GM18951 (cell line): ENCODE data around the gene STX12.

ENCODE experiments used
- POLR2A ChIP-seq: IDR thresholded peaks from 4 replicates; pipeline ENCODE4 v1.6.1; 2011; ENCODE audit warnings: mild to moderate bottlenecking; ENCODE audit not compliant: insufficient read length, insufficient read depth; ENCODE audit errors: extremely low read depth
- in situ Hi-C: fragments of 300-500 bp; cut with MboI; formaldehyde crosslinking; loops from one replicate; pipeline ENCODE4 v1.12.0; 2022; ENCODE audit warnings: low sequenced_read_pairs, mixed read lengths, inconsistent platforms; ENCODE audit not compliant: unreplicated experiment

Gene STX12

GRCh38 chr1:27858949-27859576 lies 86.0 kb downstream of the STX12 start:
- TF ChIP-seq POLR2A, result no peak
- in situ Hi-C loops, result loop anchor here (5.0 to 25.0 kb wide), 2 partner anchors 93 to 353 kb away; no protein-coding TSS in a partner anchor

DNA sequence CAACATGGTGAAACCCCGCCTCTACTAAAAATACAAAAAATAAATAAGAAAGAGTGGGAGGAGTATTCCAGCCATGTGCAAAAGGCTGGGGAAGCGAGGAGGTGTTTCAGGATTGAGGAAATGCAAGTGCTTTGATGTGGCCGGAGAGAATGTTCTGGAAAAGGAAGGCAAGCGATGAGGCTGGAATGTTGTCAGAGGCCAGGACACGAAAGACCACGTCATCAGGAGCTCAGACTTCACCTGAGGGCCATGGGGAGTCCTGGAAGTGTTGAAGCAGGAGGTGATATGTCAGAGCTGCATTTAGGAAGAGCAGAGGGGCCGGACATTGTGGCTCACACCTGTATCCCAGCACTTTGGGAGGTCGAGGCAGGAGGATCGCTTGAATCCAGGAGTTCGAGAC lies 88.4 kb downstream of the STX12 start:
- in situ Hi-C loops, result loop anchor here (25.0 kb wide), 1 partner anchor 351 kb away; no protein-coding TSS in a partner anchor
- TF ChIP-seq POLR2A, result no peak

- in situ Hi-C loops, result loop anchor here (25.0 kb wide), 1 partner anchor 350 kb away; no protein-coding TSS in a partner anchor
- no peak for TF ChIP-seq POLR2A
Observed at GRCh38 chr1:27862004-27862403, 89.0 kb downstream of the STX12 start.

DNA sequence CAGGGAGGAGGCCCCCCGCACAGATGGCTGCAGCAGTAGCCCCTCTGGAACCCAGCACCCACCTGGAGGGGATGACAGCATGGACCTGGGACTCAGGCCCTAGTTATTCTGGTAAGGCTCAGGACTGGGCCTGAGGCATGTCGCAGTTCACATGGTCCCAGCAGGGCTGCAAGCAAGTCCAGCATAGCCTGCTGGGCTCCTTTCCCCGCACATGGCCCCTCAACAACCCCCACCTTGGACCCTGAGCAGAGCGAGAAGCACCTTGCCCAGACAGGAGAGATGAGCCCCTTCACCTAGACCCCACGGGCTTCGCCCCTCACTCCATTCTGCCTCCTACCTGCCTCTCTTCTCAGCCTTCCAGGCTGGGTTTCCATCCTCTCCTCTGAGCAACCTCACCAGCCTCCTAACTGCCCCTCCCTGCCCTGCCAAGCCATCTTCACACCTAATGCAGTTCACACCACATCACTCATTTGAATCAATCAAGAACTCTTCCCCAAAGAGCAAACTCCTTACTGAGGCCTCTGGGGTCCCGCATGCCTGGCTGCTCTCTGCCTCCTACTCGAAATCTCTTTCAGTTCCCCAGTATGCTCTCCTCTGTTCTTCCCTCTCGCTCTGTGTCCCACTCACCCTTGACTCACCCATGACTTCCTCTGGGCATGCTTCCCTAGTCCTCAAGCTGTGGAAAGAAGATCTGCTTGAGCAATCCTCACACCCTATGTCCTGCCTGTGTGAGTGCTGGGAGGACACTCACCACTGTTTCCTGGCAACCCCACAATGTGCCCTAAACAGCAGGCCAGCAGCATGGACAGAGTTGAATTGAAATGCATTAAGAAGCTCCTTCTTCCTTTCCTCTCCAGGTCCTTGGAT lies 89.9 kb downstream of the STX12 start:
- no peak for TF ChIP-seq POLR2A
- in situ Hi-C loops, result loop anchor here (25.0 kb wide), 1 partner anchor 349 kb away; no protein-coding TSS in a partner anchor

- TF ChIP-seq POLR2A, result no peak
- in situ Hi-C loops, result loop anchor here (25.0 kb wide), 1 partner anchor 349 kb away; no protein-coding TSS in a partner anchor
Observed at GRCh38 chr1:27863538-27863915, 90.5 kb downstream of the STX12 start.

GRCh38 chr1:27864264-27864895 lies 91.4 kb downstream of the STX12 start:
- TF ChIP-seq POLR2A, result no peak
- in situ Hi-C loops, result loop anchor here (25.0 kb wide), 1 partner anchor 348 kb away; no protein-coding TSS in a partner anchor

DNA sequence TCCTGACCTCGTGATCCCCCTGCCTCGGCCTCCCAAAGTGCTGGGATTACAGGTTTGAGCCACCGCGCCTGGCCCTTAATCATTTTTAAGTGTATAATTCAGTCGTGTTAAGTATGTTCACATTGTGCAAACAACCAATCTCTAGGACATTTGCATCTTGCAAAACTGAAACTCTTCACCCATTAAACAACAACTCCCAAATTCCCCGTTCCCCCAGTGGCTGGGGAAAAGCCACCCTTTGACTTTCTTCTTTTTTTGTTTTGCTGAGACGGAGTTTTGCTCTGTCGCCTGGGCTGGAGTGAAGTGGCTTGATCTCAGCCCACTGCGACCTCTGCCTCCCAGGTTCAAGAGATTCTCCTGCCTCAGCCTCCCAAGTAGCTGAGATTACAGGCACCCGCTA lies 92.8 kb downstream of the STX12 start:
- in situ Hi-C loops, result loop anchor here (25.0 kb wide), 1 partner anchor 346 kb away; no protein-coding TSS in a partner anchor
- no peak for TF ChIP-seq POLR2A

GRCh38 chr1:27868556-27868931 lies 95.5 kb downstream of the STX12 start:
- TF ChIP-seq POLR2A, result no peak
- in situ Hi-C loops, result loop anchor here (25.0 kb wide), 1 partner anchor 344 kb away; no protein-coding TSS in a partner anchor

- in situ Hi-C loops, result loop anchor here (25.0 kb wide), 1 partner anchor 343 kb away; no protein-coding TSS in a partner anchor
- TF ChIP-seq POLR2A, result peak; percentile 56
Observed at GRCh38 chr1:27868932-27869718, 96.1 kb downstream of the STX12 start.

- in situ Hi-C loops, result loop anchor here (25.0 kb wide), 1 partner anchor 343 kb away; no protein-coding TSS in a partner anchor
- no peak for TF ChIP-seq POLR2A
Observed at GRCh38 chr1:27869719-27870085, 96.7 kb downstream of the STX12 start.

DNA sequence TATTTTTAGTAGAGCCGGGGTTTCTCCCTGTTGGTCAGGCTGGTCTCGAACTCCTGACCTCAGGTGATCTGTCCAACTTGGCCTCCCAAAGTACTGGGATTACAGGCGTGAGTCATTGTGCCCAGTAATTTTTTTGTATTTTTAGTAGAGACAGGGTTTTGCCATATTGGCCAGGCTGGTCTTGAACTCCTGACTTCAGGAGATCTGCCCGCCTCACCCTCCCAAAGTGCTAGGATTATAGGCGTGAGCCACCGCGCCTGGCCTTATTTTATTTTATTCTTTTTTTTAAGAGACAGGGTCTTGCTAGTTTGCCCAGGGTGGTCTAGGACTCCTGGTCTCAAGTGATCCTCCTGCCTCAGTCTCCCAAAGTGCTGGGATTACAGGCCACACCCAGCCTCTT lies 98.1 kb downstream of the STX12 start:
- in situ Hi-C loops, result loop anchor here (25.0 kb wide), 1 partner anchor 341 kb away; no protein-coding TSS in a partner anchor

- peak; percentile 80 for TF ChIP-seq POLR2A
- in situ Hi-C loops, result loop anchor here (25.0 kb wide), 1 partner anchor 340 kb away; no protein-coding TSS in a partner anchor
Observed at GRCh38 chr1:27872059-27872801, 99.2 kb downstream of the STX12 start, which contains the start of gene THEMIS2. Gene THEMIS2, plus strand, starts transcription at chr1:27872544. Its CDS starts 28 bp downstream, at chr1:27872572.
